NCI-H2107 treated with DMSO at 0.1 percent for 48 hours (cell line): ENCODE results near the gene NFYA.

ENCODE experiments used
- DNase-seq: peaks from one replicate; lab custom pipeline; 2025; ENCODE audit not compliant: unreplicated experiment; lab: John Stamatoyannopoulos, UW

NFYA gene

GRCh38 chr6:41072836-41073202 is at the start of gene NFYA:
NFYA (plus strand) TSS chr6:41072974; CDS start chr6:41079090, 6,116 bp downstream.
- no peak for DNase-seq

GRCh38 chr6:41023114-41023513 is 49.7 kb upstream of the NFYA start:
- DNase-seq: no peak

- DNase-seq: no peak
Measured at GRCh38 chr6:41025966-41026530, 46.7 kb upstream of the NFYA start.

DNA sequence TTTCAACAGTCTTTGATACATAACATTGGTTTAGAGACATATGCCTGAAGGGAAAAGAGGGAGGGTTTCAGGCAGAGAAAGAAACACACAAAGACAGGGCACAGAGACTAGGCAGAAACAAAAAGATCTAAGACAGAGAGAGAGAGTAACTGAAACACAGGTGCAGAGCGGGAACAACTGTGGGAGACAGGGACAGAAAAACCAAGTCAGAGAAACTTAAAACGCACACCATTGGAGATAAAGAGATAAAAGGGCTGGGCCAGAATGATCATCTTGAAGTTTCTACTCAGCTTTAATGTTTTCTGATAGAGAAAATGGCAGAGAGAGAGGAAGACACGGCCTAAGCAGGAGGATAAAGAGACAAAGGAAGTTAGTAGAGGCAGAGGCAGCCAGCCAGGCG is 45.5 kb upstream of the NFYA start:
- no peak for DNase-seq

GRCh38 chr6:41027799-41028560 is 44.8 kb upstream of the NFYA start:
- DNase-seq: peak; percentile 7

DNA sequence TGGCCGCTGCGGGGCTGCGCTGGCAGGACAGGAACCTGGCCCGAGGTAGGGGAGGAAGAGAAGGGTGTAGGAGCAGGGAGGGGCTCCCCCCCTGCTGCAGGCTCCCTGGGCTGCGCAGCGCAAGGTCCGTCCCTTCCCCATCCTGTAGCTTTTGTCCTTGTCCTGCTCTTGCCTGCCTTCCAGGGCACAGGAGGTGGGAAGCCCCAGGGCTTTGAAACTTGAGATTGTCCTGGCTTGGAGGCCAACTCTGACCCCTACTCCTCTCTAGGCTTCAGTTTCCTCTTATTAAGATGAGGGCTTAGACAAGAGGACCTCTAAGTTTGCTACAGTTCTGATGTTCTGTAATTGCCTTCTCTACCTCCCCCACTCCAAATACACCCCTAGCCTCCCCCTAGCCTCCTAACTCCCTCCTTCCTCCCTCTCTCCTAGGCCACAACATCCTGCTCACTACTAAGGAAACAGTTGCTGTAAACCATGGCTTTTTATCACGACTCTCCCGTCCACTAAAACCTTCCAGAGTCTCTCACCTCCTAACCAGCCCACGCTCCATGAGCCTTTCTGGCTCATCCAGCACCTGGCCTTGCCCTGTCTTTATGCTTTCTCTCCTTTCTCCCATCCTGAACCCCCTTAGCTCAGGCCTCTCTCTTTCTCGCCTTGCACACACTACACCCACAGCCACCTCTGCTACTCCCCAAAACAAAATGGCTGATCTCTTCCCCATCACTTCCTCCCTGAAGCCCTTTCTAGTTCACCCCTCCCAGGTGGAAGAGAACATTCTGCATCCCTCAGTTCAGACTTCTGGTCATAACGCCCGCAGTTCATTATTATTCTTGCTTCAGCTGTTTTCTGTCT is 44.0 kb upstream of the NFYA start:
- peak; percentile 7 for DNase-seq

- DNase-seq: no peak
Measured at GRCh38 chr6:41032830-41033229, 39.9 kb upstream of the NFYA start.

GRCh38 chr6:41033776-41034175 is 39.0 kb upstream of the NFYA start:
- no peak for DNase-seq

DNA sequence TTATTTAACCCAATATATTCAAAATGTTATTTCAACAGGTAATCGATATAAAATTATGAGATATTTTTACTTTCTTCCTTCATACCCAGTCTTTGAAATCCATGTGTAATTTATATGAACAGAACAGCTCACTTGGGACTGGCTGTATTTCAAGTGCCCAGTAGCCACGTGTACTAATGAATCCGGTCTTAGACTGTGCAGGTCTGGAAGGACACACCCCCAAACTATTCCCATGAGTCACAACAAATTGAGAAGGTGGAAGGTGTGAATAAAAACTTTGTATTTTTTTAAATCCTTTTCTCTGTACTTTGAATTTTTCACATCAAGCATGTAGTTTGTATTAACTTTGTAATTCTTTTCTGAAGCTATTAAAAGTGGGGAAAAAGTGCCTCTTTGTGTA is 36.6 kb upstream of the NFYA start:
- no peak for DNase-seq

- no peak for DNase-seq
Measured at GRCh38 chr6:41036601-41037000, 36.2 kb upstream of the NFYA start.

DNA sequence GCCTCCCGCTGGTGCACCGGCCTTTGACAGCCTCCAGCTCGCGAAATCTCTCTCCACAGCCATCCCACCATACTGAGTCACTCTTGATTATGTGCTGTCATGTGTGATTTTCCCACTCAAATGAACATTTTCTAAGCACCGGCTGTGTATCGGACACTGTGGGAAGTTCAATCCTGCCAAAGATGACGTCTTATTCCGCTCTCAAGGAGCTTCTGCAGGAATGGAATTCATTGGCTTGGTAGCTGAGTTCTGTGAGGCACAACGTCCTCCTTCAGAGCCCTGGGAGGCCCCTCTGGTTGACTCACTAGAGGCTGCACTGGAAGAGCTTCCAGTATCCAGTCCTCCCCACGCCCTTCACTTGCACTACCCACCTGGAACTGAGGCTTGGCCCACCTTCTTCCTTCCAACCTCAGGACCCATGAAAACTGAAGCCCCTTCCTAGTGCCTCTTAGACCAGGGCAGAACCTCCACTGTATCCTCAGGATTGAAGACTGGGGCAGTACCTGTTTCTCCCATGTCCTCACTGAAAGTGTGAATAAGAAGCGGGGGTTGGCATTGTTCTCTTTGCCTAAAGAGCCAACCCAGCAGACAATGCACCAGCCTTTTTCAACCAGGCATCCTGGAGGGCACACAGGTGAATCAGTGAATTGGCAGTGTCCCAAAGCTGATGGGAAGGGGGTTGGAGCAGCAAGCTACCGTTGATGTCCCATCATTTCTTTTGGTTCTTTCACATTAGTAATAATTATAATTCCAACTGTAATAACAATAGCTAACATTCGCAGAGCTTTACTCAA is 35.5 kb upstream of the NFYA start:
- DNase-seq: no peak

GRCh38 chr6:41038205-41038604 is 34.6 kb upstream of the NFYA start:
- no peak for DNase-seq

DNA sequence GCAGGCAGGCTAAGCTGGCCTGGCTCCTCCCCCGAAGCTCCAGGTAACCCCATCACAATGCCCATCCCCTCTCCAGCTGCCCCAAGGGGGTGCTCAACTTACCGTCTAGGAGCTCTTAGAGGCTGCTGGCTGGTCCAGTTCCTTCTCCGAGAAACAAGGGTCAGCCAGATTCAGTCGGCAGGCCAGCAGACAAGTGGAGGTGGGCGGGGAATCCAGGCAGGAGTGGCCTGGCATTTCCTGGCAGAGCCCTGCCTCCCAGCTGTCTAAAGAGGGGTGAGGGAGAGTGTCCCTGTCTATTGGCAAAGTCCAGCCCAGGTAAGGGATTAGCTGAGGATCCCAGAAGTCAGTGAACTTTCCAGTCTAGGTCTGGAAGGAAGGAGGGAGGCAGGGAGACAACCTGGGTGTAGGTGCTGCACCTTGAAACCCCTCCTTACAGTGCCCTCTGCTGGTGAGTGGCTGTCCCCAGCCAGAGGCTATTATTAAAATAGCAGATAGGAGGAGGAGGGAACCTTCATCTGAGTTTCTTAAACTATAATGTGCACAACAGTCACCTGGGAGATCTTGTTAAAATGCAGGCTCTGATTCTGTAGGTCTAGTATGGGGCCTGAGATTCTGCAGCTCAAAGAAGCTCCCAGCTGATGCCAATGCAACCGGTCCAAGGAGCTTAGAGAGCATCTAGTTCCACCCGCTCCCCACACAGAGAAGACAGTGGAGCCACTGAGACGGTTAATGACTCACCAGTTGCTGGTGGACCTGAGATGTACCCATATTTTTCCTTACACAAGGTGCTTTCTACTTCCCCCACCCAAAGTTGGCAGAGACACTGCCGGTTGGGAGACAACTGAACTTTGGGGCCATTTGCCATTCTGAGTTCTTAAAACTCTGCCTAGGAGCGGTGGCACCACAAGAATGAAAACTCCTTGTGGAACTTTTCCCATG is 33.4 kb upstream of the NFYA start, which contains the start of gene UNC5CL:
Gene UNC5CL (minus strand): TSS at position 162 of the 939 bp plus-strand sequence. CDS start 4,147 bp downstream, outside the sequence.
- DNase-seq: peak; percentile 3

DNA sequence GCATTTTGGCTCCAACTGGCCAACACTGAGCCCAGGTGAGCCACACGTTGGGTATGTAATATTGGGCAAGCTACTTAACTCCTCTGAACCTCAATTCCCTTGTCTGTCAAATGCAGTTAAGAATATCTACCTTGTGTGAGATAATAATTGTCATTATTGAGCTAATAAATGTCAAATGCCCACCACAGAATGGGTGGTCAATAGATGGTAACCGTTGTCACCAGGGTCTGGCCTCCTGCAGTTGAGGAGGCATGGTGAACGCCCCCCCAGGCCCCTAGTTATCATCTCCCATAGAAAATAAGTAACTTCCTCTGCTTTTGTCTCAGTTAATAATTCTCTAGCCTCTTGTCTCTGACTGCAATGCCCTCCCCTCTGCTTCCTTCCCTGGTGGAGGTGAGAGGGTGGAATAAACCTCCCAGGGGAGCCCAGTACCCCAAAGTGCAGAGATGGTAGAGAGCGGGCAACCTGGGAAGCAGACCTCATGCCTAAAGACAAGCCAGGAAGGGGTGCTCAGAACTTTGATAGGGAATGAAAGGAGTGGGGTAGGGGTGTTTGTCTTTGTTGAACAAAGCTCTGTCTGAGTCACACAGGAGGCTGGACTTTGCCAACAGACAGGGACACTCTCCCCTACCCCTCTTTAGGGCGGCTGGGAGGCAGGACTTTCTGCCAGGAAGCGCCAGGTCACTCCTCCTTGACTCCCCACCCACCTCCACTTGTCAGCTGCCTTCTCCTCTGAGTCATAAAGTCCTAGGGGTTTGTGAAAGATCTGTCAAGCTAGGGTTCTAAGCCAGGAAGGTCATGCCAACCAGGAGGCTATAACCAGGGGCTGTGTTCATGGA is 32.5 kb upstream of the NFYA start:
- no peak for DNase-seq

DNA sequence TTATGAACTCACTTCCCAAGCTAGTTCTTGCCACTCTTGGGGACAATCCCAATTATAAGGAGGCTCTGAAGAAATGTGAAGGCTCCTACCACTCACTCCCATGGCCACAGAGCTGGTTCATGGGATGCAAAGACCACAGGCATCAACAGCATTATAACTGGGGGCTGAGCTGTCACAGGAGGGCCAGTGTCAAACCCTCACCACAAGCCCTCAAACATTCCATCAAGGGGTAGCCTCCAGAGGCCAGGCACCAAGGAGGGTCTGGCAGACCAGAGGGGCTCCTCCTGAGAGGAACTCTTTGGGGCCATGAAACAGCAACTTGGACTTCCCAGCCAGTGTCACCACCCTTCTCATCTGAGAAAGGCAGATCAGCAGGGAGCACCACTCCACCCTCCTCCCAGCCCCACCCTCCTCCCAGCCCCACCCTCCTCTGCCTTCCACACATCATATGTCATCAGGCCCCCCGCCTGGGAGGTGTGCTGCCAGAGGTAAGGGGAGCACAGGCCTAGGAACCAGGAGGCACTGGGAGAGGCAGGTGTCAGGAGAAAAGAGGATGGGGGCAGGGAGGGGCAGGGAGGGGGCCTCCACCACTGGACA is 31.7 kb upstream of the NFYA start:
- no peak for DNase-seq

- DNase-seq: no peak
Measured at GRCh38 chr6:41042226-41043055, 30.3 kb upstream of the NFYA start, which contains the start of gene TSPO2. TSPO2 (plus strand) TSS chr6:41042467; CDS start chr6:41042986, 519 bp downstream.

DNA sequence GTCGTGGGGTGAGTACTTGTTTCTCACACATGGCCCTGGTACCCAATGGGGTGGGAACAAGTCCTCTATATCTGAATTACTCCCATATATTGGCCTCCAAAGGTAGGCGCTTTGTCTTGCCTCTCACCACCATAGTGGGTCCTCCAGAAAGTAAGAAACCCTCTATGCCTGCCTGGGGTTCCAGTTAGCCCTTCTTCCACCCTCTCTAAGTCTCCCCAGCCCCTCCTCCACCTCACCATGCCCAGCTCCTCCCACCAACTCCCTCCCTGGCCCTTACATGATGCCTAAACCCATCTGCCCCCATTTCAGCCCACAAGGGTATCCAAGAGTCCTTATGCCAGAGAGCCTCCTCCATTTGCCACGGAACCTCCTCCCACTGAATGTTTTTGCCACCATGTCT is 29.6 kb upstream of the NFYA start:
- DNase-seq: no peak

DNA sequence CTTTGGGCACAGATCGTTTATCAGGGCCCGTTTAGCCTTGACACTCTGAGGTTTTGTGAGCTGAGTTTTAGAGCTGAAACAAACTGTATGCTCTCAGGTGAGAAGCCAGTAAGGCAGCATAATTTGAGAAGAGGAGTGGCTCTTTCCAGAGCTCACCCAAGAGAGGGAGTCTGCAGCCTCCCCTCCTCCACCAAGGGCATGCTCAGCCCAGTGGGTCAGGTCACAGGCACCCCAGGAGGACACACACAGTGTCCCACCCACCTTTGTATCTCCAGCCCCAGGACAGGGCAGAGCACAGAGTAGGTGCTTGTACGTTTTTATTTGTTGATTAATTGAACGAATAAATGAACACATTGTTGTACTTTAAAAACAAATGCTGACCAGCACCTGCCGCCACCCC is 27.1 kb upstream of the NFYA start:
- no peak for DNase-seq
